SU-DHL-6 (cell line): ENCODE results near the gene RNF130.

Experiments
- H2AFZ ChIP-seq: fragments of 200-600 bp; sonication (generic); 2 replicates; pipeline ENCODE4 v1.6.1; 2014; ENCODE audit warnings: low read depth, mild to moderate bottlenecking, moderate library complexity, mixed read lengths, antibody characterized with exemption, low read length; ENCODE audit not compliant: severe bottlenecking
- H3F3A ChIP-seq: fragments of 200-600 bp; shearing (Covaris generic); 2 replicates; pipeline ENCODE4 v1.6.0; 2016; ENCODE audit warnings: antibody characterized with exemption, mild to moderate bottlenecking; ENCODE audit not compliant: insufficient read depth
- H3K27ac ChIP-seq: fragments of 200-600 bp; sonication (generic); 2 replicates; pipeline ENCODE4 v1.5.1; 2016; ENCODE audit warnings: low read depth, mild to moderate bottlenecking, low read length, moderate library complexity, mixed read lengths
- H3K27me3 ChIP-seq: fragments of 200-600 bp; sonication (generic), shearing (Covaris generic); 2 replicates; pipeline ENCODE4 v1.6.0; 2014; ENCODE audit warnings: mild to moderate bottlenecking, low read length
- H3K36me3 ChIP-seq: fragments of 200-600 bp; sonication (generic); 2 replicates; pipeline ENCODE4 v1.6.1; 2014; ENCODE audit warnings: mild to moderate bottlenecking, low read length, mixed read lengths
- H3K4me2 ChIP-seq: fragments of 300-600, 200-600 bp; shearing (Covaris generic), sonication (generic); 2 replicates; pipeline ENCODE4 v1.6.0; 2014; ENCODE audit warnings: low read length, low read depth, mild to moderate bottlenecking; ENCODE audit not compliant: poor library complexity, severe bottlenecking
- H3K4me3 ChIP-seq: fragments of 200-600 bp; sonication (generic); 2 replicates; pipeline ENCODE4 v1.5.1; 2014; ENCODE audit warnings: antibody characterized with exemption, low read length, mild to moderate bottlenecking, mixed read lengths; ENCODE audit not compliant: insufficient read depth, poor library complexity, severe bottlenecking
- H3K79me2 ChIP-seq: fragments of 200-600 bp; sonication (generic); 2 replicates; pipeline ENCODE4 v1.6.1; 2014; ENCODE audit warnings: mild to moderate bottlenecking, low read length, moderate library complexity; ENCODE audit not compliant: insufficient read depth
- H3K9ac ChIP-seq: fragments of 200-600 bp; sonication (generic); 2 replicates; pipeline ENCODE4 v1.7.0; 2014; ENCODE audit warnings: mild to moderate bottlenecking, low read length
- H3K9me2 ChIP-seq: fragments of 200-600 bp; sonication (generic); replicated peaks from 2 replicates; pipeline ENCODE4 v1.6.1; 2014; ENCODE audit warnings: low read length; ENCODE audit not compliant: insufficient read depth
- H3K9me3 ChIP-seq: fragments of 200-600 bp; sonication (generic); 2 replicates; pipeline ENCODE4 v1.6.1; 2014; ENCODE audit warnings: low read length, mixed read lengths; ENCODE audit not compliant: insufficient read depth
- H4K20me1 ChIP-seq: fragments of 200-600 bp; sonication (generic); 2 replicates; pipeline ENCODE4 v1.6.1; 2014; ENCODE audit warnings: low read depth, mild to moderate bottlenecking, antibody characterized with exemption, low read length, moderate library complexity, mixed read lengths
- EZH2phosphoT487 ChIP-seq: fragments of 200-600 bp; sonication (generic), shearing (Covaris generic); conservative IDR thresholded peaks from 2 replicates; pipeline ENCODE4 v1.6.1; 2018; ENCODE audit warnings: mild to moderate bottlenecking, antibody characterized with exemption, low read length, moderate library complexity, mixed read lengths
- TF ChIP-seq, protein P1 (sequence below): fragments of 200-600 bp; sonication (generic); IDR thresholded peaks from one replicate; pipeline ENCODE4 v1.5.1; 2017; ENCODE audit warnings: antibody characterized with exemption, mild to moderate bottlenecking, low read length, moderate library complexity; ENCODE audit not compliant: insufficient read depth, poor library complexity, severe bottlenecking

Gene RNF130

DNA sequence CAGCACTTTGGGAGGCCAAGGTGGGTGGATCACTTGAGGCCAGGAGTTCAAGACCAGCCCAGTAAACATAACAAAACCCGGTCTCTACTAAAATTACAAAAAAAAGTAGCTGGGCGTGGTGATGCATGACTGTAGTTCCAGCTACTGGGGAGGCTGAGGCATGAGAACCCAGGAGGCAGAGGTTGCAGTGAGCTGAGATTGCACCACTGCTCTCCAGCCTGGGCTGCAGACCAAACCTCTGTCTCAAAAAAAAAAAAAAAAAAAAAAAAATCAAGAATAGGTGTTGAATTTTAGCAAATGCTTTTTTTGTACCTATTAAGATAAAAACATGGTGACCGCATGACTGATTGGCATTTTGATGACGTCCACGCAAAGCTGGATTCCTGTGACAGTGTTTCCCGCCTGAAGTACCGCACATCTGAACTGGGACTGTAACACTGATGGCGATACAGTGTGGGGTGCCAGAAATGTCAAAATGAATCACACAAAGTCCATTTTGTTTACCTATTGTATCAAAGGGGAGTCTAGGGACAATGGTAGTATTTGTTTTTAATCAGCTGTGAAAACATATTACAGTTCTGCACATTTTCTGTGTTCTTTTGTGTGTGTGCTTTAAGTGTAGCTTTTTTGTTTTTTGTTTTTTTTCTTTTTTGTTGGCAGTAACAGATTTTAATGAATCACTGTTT, 140.6 kb downstream of the RNF130 start:
- Histone ChIP-seq H3F3A (no peaks in the 10 kb centered on the region), H3K4me2 (no peak overlapping the region), H2AFZ (no peak overlapping the region), H3K9me2 (no peaks in the 10 kb centered on the region), H3K79me2 (no peaks in the 10 kb centered on the region), H3K27me3 (no peaks in the 10 kb centered on the region), H3K9me3 (no peaks in the 10 kb centered on the region), H4K20me1 (no peaks in the 10 kb centered on the region), H3K4me3 (no peak overlapping the region), H3K27ac (no peak overlapping the region), H3K36me3 (no peaks in the 10 kb centered on the region), H3K9ac (no peak overlapping the region)
- TF ChIP-seq, protein P1, sequence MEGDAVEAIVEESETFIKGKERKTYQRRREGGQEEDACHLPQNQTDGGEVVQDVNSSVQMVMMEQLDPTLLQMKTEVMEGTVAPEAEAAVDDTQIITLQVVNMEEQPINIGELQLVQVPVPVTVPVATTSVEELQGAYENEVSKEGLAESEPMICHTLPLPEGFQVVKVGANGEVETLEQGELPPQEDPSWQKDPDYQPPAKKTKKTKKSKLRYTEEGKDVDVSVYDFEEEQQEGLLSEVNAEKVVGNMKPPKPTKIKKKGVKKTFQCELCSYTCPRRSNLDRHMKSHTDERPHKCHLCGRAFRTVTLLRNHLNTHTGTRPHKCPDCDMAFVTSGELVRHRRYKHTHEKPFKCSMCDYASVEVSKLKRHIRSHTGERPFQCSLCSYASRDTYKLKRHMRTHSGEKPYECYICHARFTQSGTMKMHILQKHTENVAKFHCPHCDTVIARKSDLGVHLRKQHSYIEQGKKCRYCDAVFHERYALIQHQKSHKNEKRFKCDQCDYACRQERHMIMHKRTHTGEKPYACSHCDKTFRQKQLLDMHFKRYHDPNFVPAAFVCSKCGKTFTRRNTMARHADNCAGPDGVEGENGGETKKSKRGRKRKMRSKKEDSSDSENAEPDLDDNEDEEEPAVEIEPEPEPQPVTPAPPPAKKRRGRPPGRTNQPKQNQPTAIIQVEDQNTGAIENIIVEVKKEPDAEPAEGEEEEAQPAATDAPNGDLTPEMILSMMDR = no peak
- no peak for TF ChIP-seq EZH2phosphoT487

DNA sequence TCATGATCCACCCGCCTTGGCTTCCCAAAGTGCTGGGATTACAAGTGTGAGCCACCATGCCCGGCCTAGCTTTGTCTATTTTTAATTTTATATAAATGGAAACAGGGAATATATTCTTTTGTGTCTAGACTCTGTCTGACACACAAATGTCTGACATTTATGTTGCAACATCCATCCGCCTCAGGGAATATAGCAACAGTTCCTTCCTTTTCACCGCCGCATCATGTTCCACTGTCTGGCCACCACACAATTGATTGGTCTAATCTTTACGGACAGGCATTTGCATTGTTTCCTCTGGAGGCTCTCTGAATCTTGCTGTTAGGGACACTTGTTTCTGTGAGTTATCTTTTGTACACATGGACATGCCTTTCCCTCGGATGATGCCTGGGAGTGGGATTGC, 143.7 kb downstream of the RNF130 start:
- H3K9me2 ChIP-seq = no peaks in the 10 kb centered on the region
- H2AFZ ChIP-seq = no peak overlapping the region
- no peak for TF ChIP-seq EZH2phosphoT487
- TF ChIP-seq, protein P1 = no peak
- no peaks in the 10 kb centered on the region for H3K36me3 ChIP-seq
- no peak overlapping the region for H3K4me3 ChIP-seq
- H3F3A ChIP-seq = no peaks in the 10 kb centered on the region
- H4K20me1 ChIP-seq = no peaks in the 10 kb centered on the region
- H3K4me2 ChIP-seq = no peak overlapping the region
- H3K79me2 ChIP-seq = no peaks in the 10 kb centered on the region
- H3K9me3 ChIP-seq = no peaks in the 10 kb centered on the region
- no peaks in the 10 kb centered on the region for H3K27me3 ChIP-seq
- no peak overlapping the region for H3K9ac ChIP-seq
- no peak overlapping the region for H3K27ac ChIP-seq

DNA sequence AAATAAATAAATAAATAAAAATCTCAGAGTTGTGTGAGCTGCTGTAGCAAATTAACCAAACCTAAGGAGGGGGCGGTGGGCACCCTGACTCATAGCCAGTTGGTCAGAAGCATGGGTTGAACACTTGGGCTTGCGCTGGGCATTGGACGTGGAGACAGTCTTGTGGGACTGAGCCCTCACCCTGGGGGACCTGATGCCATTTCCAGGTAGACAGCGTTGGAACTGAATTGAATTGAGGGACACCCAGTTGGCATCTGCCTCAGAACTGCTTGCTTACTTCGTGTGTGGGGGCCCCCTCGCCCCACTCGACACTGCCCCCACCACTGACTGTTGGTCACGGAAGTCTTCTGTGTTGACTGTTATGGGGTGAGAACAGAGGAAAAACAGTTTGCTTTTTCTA, 144.9 kb downstream of the RNF130 start:
- H3K9me2 ChIP-seq = no peaks in the 10 kb centered on the region
- H3K79me2 ChIP-seq = no peaks in the 10 kb centered on the region
- H3K9me3 ChIP-seq = no peaks in the 10 kb centered on the region
- H3F3A ChIP-seq = no peaks in the 10 kb centered on the region
- H3K36me3 ChIP-seq = no peaks in the 10 kb centered on the region
- TF ChIP-seq, protein P1 = no peak
- no peak for TF ChIP-seq EZH2phosphoT487
- no peak overlapping the region for H3K4me3 ChIP-seq
- no peaks in the 10 kb centered on the region for H4K20me1 ChIP-seq
- no peaks in the 10 kb centered on the region for H3K27me3 ChIP-seq
- no peak overlapping the region for H3K4me2 ChIP-seq
- no peak overlapping the region for H3K9ac ChIP-seq
- H3K27ac ChIP-seq = no peak overlapping the region
- H2AFZ ChIP-seq = no peak overlapping the region
